H9 (cell line): ENCODE data around the gene SH3RF3. TPM values are rescaled to one million over a fixed set of nuclear protein-coding genes. Genes with fewer than 3 reads are reported as not detected.

Source experiments
- DNase-seq: peaks from one replicate; pipeline ENCODE4 v3.0.0-alpha.2; 2017
- H2AFZ ChIP-seq: one replicate; pipeline ENCODE4 v1.6.1; 2013; ENCODE audit warnings: mild to moderate bottlenecking, low read length, control low read depth, moderate library complexity
- H2AK5ac ChIP-seq: 2 replicates; pipeline ENCODE4 v1.6.1; 2013; ENCODE audit warnings: low read length, control low read depth, mixed read lengths; ENCODE audit not compliant: insufficient read length
- H2BK120ac ChIP-seq: one replicate; pipeline ENCODE4 v1.6.1; 2013; ENCODE audit warnings: low read depth, mild to moderate bottlenecking, low read length, control low read depth, inconsistent platforms; ENCODE audit not compliant: poor library complexity, severe bottlenecking
- H2BK12ac ChIP-seq: 2 replicates; pipeline ENCODE4 v1.6.1; 2013; ENCODE audit warnings: low read length, control low read depth, mixed read lengths, low read depth; ENCODE audit not compliant: insufficient read length
- H2BK15ac ChIP-seq: 2 replicates; pipeline ENCODE4 v1.6.1; 2013; ENCODE audit warnings: low read depth, low read length, control low read depth
- H2BK20ac ChIP-seq: one replicate; pipeline ENCODE4 v1.6.1; 2013; ENCODE audit warnings: low read depth, mild to moderate bottlenecking, low read length, control low read depth, inconsistent platforms; ENCODE audit not compliant: poor library complexity, severe bottlenecking
- H2BK5ac ChIP-seq: 2 replicates; pipeline ENCODE4 v1.6.1; 2013; ENCODE audit warnings: low read length, control low read depth, mixed read lengths; ENCODE audit not compliant: insufficient read length
- H3K14ac ChIP-seq: 2 replicates; pipeline ENCODE4 v1.6.1; 2013; ENCODE audit warnings: low read length, control low read depth; ENCODE audit not compliant: insufficient read depth
- H3K18ac ChIP-seq: 2 replicates; pipeline ENCODE4 v1.6.1; 2013; ENCODE audit warnings: low read depth, mild to moderate bottlenecking, mixed read lengths, low read length, control low read depth; ENCODE audit not compliant: insufficient read length
- H3K23ac ChIP-seq: 2 replicates; pipeline ENCODE4 v1.6.1; 2013; ENCODE audit warnings: low read length, control low read depth, mixed read lengths, low read depth; ENCODE audit not compliant: insufficient read length
- H3K23me2 ChIP-seq: 2 replicates; pipeline ENCODE4 v1.6.1; 2013; ENCODE audit warnings: low read depth, mild to moderate bottlenecking, mixed read lengths, low read length, control low read depth; ENCODE audit not compliant: insufficient read length, poor library complexity, severe bottlenecking
- H3K27ac ChIP-seq: 2 replicates; pipeline ENCODE4 v1.5.1; 2013; ENCODE audit warnings: low read length, control low read depth, mixed read lengths, low read depth; ENCODE audit not compliant: insufficient read length
- H3K27me3 ChIP-seq: 2 replicates; pipeline ENCODE4 v1.6.1; 2013; ENCODE audit warnings: low read length, control low read depth, inconsistent platforms; ENCODE audit not compliant: insufficient read depth
- H3K4ac ChIP-seq: 2 replicates; pipeline ENCODE4 v1.6.1; 2013; ENCODE audit warnings: low read depth, mild to moderate bottlenecking, control low read depth, inconsistent platforms, low read length, moderate library complexity
- H3K4me1 ChIP-seq: 2 replicates; pipeline ENCODE4 v1.6.1; 2013; ENCODE audit warnings: low read length, control low read depth, inconsistent platforms; ENCODE audit not compliant: insufficient read depth
- H3K4me2 ChIP-seq: 2 replicates; pipeline ENCODE4 v1.6.1; 2013; ENCODE audit warnings: low read length, control low read depth, mixed read lengths; ENCODE audit not compliant: insufficient read length, insufficient read depth
- H3K56ac ChIP-seq: 2 replicates; pipeline ENCODE4 v1.6.1; 2013; ENCODE audit warnings: low read depth, mild to moderate bottlenecking, mixed read lengths, low read length, control low read depth; ENCODE audit not compliant: insufficient read length
- H3K79me1 ChIP-seq: 2 replicates; pipeline ENCODE4 v1.6.1; 2013; ENCODE audit warnings: low read depth, mild to moderate bottlenecking, moderate library complexity, low read length, control low read depth, inconsistent platforms; ENCODE audit not compliant: insufficient read depth, poor library complexity, severe bottlenecking
- H3K79me2 ChIP-seq: 2 replicates; pipeline ENCODE4 v1.6.1; 2013; ENCODE audit warnings: low read length, control low read depth, inconsistent platforms; ENCODE audit not compliant: insufficient read depth
- H3K9ac ChIP-seq: 2 replicates; pipeline ENCODE4 v1.6.1; 2013; ENCODE audit warnings: low read length, control low read depth, mixed read lengths; ENCODE audit not compliant: insufficient read length; ENCODE audit errors: extremely low read depth
- H3K9me3 ChIP-seq: one replicate; pipeline ENCODE4 v1.6.1; 2013; ENCODE audit warnings: low read depth, low read length, inconsistent platforms; ENCODE audit not compliant: control insufficient read depth
- H3T11ph ChIP-seq: one replicate; pipeline ENCODE4 v1.6.1; 2013; ENCODE audit warnings: mild to moderate bottlenecking, low read length, control low read depth, inconsistent platforms
- H4K20me1 ChIP-seq: one replicate; pipeline ENCODE4 v1.6.1; 2013; ENCODE audit not compliant: control insufficient read depth, insufficient read length, insufficient read depth
- H4K5ac ChIP-seq: 2 replicates; pipeline ENCODE4 v1.6.1; 2013; ENCODE audit warnings: low read depth, mild to moderate bottlenecking, mixed read lengths, low read length, control low read depth; ENCODE audit not compliant: insufficient read length
- H4K8ac ChIP-seq: replicated peaks from 2 replicates; pipeline ENCODE4 v1.6.1; 2013; ENCODE audit warnings: low read length, control low read depth, mixed read lengths, low read depth; ENCODE audit not compliant: insufficient read length
- H4K91ac ChIP-seq: 2 replicates; pipeline ENCODE4 v1.6.1; 2013; ENCODE audit warnings: low read depth, mild to moderate bottlenecking, moderate library complexity, mixed read lengths, low read length, control low read depth; ENCODE audit not compliant: insufficient read length
- H3K27ac Mint-ChIP-seq, 3 experiments: 2 replicates in 2 of 3; 3 replicates in 1 of 3; pipeline ENCODE4 v1.8.0; 2020 to 2021; ENCODE audit warnings: mixed read lengths in 3 of 3, mild to moderate bottlenecking in 1 of 3, moderate library complexity in 1 of 3
- H3K27me3 Mint-ChIP-seq: 2 replicates; pipeline ENCODE4 v1.8.0; 2021; ENCODE audit warnings: low read depth, mild to moderate bottlenecking, moderate library complexity, mixed read lengths
- H3K36me3 Mint-ChIP-seq, 3 experiments: 2 replicates in 2 of 3; 3 replicates in 1 of 3; pipeline ENCODE4 v1.8.0; 2020 to 2021; ENCODE audit warnings: low read depth in 3 of 3, mixed read lengths in 3 of 3; ENCODE audit not compliant: insufficient read depth in 1 of 3
- H3K4me1 Mint-ChIP-seq, 2 experiments: 2 replicates each; pipeline ENCODE4 v1.8.0; 2020; ENCODE audit warnings: mixed read lengths in 2 of 2
- H3K4me3 Mint-ChIP-seq, 2 experiments: 2 replicates in 1 of 2; 3 replicates in 1 of 2; pipeline ENCODE4 v1.8.0; 2020 to 2021; ENCODE audit warnings: mild to moderate bottlenecking in 2 of 2, mixed read lengths in 2 of 2, moderate library complexity in 1 of 2
- H3K9me3 Mint-ChIP-seq, 2 experiments: 2 replicates in 1 of 2; 3 replicates in 1 of 2; pipeline ENCODE4 v1.8.0; 2020; ENCODE audit warnings: mild to moderate bottlenecking in 2 of 2, mixed read lengths in 2 of 2, moderate library complexity in 1 of 2
- CTCF ChIP-seq: fragments of 200-600 bp; sonication (generic); conservative IDR thresholded peaks from 3 replicates; pipeline ENCODE4 v1.8.0; 2021; ENCODE audit warnings: antibody characterized with exemption, mild to moderate bottlenecking
- WGBS: extraction: QIAGEN DNeasy Blood & Tissue Kit; methylation state at CpG from one replicate; pipeline ENCODE4 v1.1.7; 2013; ENCODE audit warnings: missing lambda C conversion rate, low lambda C conversion rate, mixed read lengths; ENCODE audit not compliant: insufficient read length; ENCODE audit errors: extremely low coverage; 5-methylcytosine and 5-hydroxymethylcytosine counted together
- total RNA-seq: library from RNA; stranded (reverse); gene quantifications from 2 replicates; pipeline ENCODE4 v1.2.1, GENCODE V29; 2021

SH3RF3 gene
- total RNA-seq, 1 experiment from 2014 or later = 0.46 TPM

DNA sequence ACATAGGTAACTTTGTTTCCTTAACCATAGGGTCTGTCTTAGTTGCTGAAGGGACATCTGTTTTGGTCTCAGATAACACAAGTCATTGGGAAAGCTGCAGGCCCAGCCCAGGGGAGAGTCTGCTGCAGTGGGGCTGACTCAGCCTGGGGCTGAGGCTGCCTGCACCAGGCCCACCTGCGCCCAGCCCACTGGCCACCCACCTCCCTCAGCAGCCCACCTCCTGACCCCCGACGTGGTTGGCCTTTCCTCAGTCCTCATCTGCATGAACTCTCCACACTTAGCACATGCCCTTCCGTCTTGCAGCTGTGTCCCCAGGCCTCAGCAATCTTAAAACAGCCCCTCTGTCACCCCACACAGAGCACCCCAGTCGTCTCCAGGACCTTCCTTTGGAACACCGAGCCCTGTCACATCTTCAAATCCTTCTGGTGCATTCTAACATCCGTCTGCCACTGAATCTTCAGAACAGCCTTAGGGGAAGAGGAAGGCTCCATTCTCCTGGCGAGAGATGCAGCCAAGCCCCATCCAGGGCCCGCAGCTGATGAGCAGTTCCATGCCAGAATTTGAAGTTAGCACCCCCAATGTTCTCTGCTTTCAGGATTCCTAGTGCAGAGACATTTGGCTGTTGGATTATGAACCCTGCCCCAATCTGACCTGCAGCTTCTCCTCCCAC, 253.4 kb downstream of the SH3RF3 start:
- H2BK120ac ChIP-seq = no peak overlapping the region
- no peak overlapping the region for H3K56ac ChIP-seq
- H2AK5ac ChIP-seq = no peak overlapping the region
- no peak overlapping the region for H3T11ph ChIP-seq
- Mint-ChIP-seq H3K27ac (no peak overlapping the region), H3K36me3 (peaks cover 0 to 1% (median 0%) of the 10 kb centered on the region in 3 experiments; a peak in 1 of 7 replicates), H3K4me3 (no peak overlapping the region), H3K27me3 (peaks cover 18% of the 10 kb centered on the region), H3K9me3 (peaks cover 0 to 1% of the 10 kb centered on the region in 2 experiments; a peak in 2 of 5 replicates), H3K4me1 (peaks cover 36 to 44% of the 10 kb centered on the region in 2 experiments)
- no peaks in the 10 kb centered on the region for H3K79me1 ChIP-seq
- H2AFZ ChIP-seq = no peak overlapping the region
- H3K18ac ChIP-seq = no peak overlapping the region
- H4K8ac ChIP-seq = no peak overlapping the region
- no peak overlapping the region for H3K9ac ChIP-seq
- H3K27me3 ChIP-seq = no peaks in the 10 kb centered on the region
- no peak overlapping the region for H2BK12ac ChIP-seq
- H3K23me2 ChIP-seq = no peaks in the 10 kb centered on the region
- H4K5ac ChIP-seq = no peak overlapping the region
- no peak overlapping the region for H4K91ac ChIP-seq
- H3K4me1 ChIP-seq = peaks cover 7% of the 10 kb centered on the region; the same call in 1 of the 2 replicates
- no peak overlapping the region for H3K4ac ChIP-seq
- H2BK5ac ChIP-seq = no peak overlapping the region
- H2BK20ac ChIP-seq = no peak overlapping the region
- H3K4me2 ChIP-seq = no peak overlapping the region
- TF ChIP-seq CTCF = no peak
- H2BK15ac ChIP-seq = no peak overlapping the region
- H3K27ac ChIP-seq = no peak overlapping the region
- no peaks in the 10 kb centered on the region for H3K9me3 ChIP-seq
- H3K14ac ChIP-seq = no peak overlapping the region
- no CpG with 5 or more reads among the region's 9 CpGs for WGBS
- peak; percentile 25 for DNase-seq
- H3K23ac ChIP-seq = no peak overlapping the region
- no peaks in the 10 kb centered on the region for H4K20me1 ChIP-seq
- H3K79me2 ChIP-seq = no peaks in the 10 kb centered on the region
